Thyroid gland (tissue), 4 donors: ENCODE results near the gene BAHD1. TPM values are rescaled to one million over a fixed set of nuclear protein-coding genes. Genes with fewer than 3 reads are reported as not detected.

ENCODE experiments used
- DNase-seq, 2 donors: peaks; one replicate each; pipeline ENCODE4 v3.0.0-alpha.2; 2019
- H3K27ac ChIP-seq, 3 donors: fragments of 200-600 bp; sonication (generic); 1 replicate in 2 of 3; 2 replicates in 1 of 3; pipeline ENCODE4 v1.5.1; 2016 to 2019; ENCODE audit warnings: mild to moderate bottlenecking in 1 of 3, moderate library complexity in 1 of 3
- H3K27me3 ChIP-seq: fragments of 200-600 bp; sonication (generic); one replicate; pipeline ENCODE4 v1.5.1; 2019
- H3K36me3 ChIP-seq, 2 donors: fragments of 200-600 bp; sonication (generic); one replicate each; pipeline ENCODE4 v1.5.1; 2016 to 2019
- H3K4me1 ChIP-seq, 2 donors: fragments of 200-600 bp; sonication (generic); one replicate each; pipeline ENCODE4 v1.5.1; 2017 to 2019
- H3K4me3 ChIP-seq, 3 donors: fragments of 200-600 bp; sonication (generic); replicated peaks in 1 of 3; 1 replicate in 2 of 3; 2 replicates in 1 of 3; pipeline ENCODE4 v1.5.1; 2016; ENCODE audit warnings: mild to moderate bottlenecking in 1 of 3
- H3K9me3 ChIP-seq: fragments of 200-600 bp; sonication (generic); one replicate; pipeline ENCODE4 v1.5.1; 2017
- POLR2A ChIP-seq, 2 donors: fragments of 450-650 bp; IDR thresholded peaks; one replicate each; pipeline ENCODE4 v1.6.1; 2017; ENCODE audit warnings: antibody characterized with exemption in 2 of 2, mild to moderate bottlenecking in 2 of 2, moderate library complexity in 1 of 2
- WGBS, 2 donors: methylation state at CpG; one replicate each; pipeline ENCODE4 v1.1.5; 2017; 5-methylcytosine and 5-hydroxymethylcytosine counted together
- intact Hi-C: fragments of 100-400 bp; cut with DNase I; formaldehyde crosslinking; loops from one replicate; pipeline ENCODE4 v1.15.1; 2023
- total RNA-seq, 4 donors: library from RNA; depleted of rRNA; stranded (reverse); fragments of >200 nt; gene quantifications; one replicate each; pipeline ENCODE4 v1.2.3, GENCODE V29; 2016
- TF ChIP-seq, protein P1 (sequence below), 6 experiments: fragments of 200-600 bp in 3 of 6; fragments of 450-650 bp in 3 of 6; sonication (generic) in 3 of 6; IDR thresholded peaks; one replicate each; pipeline ENCODE4 v1.5.1; 2016 to 2019; ENCODE audit warnings: antibody characterized with exemption in 6 of 6, mild to moderate bottlenecking in 2 of 6, inconsistent platforms in 1 of 6, moderate library complexity in 1 of 6

BAHD1 gene
- total RNA-seq, 4 donors from 2014 or later: 20.0 to 50.4 (median 35.1) TPM

GRCh38 chr15:40428185-40428584 is 12.6 kb upstream of the BAHD1 start:
- Histone ChIP-seq H3K4me3 (no peak overlapping the region), H3K27ac (no peak overlapping the region), H3K9me3 (no peaks in the 10 kb centered on the region), H3K36me3 (no peaks in the 10 kb centered on the region), H3K4me1 (no peaks in the 10 kb centered on the region), H3K27me3 (no peaks in the 10 kb centered on the region)
- TF ChIP-seq POLR2A (IDR thresholded peaks at IDR 0.05): no peak
- TF ChIP-seq, protein P1, sequence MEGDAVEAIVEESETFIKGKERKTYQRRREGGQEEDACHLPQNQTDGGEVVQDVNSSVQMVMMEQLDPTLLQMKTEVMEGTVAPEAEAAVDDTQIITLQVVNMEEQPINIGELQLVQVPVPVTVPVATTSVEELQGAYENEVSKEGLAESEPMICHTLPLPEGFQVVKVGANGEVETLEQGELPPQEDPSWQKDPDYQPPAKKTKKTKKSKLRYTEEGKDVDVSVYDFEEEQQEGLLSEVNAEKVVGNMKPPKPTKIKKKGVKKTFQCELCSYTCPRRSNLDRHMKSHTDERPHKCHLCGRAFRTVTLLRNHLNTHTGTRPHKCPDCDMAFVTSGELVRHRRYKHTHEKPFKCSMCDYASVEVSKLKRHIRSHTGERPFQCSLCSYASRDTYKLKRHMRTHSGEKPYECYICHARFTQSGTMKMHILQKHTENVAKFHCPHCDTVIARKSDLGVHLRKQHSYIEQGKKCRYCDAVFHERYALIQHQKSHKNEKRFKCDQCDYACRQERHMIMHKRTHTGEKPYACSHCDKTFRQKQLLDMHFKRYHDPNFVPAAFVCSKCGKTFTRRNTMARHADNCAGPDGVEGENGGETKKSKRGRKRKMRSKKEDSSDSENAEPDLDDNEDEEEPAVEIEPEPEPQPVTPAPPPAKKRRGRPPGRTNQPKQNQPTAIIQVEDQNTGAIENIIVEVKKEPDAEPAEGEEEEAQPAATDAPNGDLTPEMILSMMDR (IDR thresholded peaks at IDR 0.05): no peak
- intact Hi-C loops: loop anchor here (10.0 kb wide), 1 partner anchor 63 kb away; no protein-coding TSS in a partner anchor
- 28 to 41% methylated on average over 3 to 4 of the region's 4 CpGs for WGBS, 2 donors
- DNase-seq: peak; percentile 80 to 85

DNA sequence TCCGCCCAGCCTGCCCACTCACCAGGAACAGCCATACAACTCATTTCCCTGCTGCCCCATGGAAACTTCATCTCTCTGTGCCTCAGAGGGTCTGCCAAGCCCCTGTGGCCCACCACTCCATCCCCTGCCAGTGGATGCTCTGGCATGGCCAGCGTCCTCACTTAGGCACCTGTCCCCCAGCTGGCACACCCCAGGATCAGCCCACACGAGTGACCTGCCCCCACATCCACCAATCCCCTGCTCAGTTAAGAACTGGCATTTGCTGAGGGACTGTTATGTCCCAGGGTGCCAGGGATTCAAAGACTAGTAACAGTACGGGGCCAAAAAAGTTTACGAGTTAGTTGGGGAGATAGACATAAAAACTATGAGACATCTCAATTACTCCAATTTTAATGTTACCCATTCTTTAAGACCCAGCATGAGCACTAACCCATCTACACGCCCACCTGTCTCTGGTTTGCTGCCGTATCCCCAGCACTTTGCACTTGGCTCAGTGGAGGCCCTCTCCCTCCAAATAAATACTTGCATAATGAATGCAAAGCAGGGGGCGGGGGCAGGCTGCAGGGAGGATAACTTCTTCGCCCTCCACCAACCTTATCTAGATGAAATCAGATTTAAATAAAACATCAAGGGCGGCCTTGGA is 11.6 kb upstream of the BAHD1 start:
- Histone ChIP-seq H3K9me3 (no peaks in the 10 kb centered on the region), H3K36me3 (no peaks in the 10 kb centered on the region), H3K27me3 (no peaks in the 10 kb centered on the region), H3K27ac (no peak overlapping the region), H3K4me3 (no peak overlapping the region), H3K4me1 (no peaks in the 10 kb centered on the region)
- intact Hi-C loops: loop anchor here (10.0 kb wide), 1 partner anchor 64 kb away; no protein-coding TSS in a partner anchor
- TF ChIP-seq POLR2A (IDR thresholded peaks at IDR 0.05): no peak
- TF ChIP-seq, protein P1 (IDR thresholded peaks at IDR 0.05): no peak
- DNase-seq: no peak
- WGBS, 2 donors: 89 to 92% methylated on average over 9 to 10 of the region's 10 CpGs

DNA sequence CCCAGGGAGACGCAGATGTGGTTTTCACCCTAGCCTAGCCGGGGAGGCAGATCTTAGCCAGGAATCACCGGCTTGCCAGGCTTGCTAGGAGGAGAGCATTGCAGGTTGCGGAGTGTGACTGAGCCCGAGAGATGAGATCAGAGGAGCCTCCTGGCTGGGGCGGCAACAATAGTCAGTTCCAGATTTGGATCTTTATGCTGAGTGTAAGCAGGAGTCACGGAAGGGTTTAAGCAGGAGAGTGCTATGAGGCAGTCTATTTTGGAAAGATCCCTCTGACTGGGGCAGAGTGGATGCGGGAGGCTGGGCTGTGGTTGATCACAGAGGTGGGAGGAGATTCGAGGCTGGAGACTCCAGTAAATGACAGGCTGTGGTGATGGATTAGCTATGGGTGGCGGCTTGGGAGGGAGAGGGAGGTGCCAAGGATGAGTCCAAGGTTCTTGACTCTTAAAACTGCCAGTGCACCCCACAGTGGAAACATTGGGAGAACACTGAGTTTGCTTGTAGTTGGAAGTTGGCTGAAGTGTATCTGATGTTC is 10.4 kb upstream of the BAHD1 start:
- Histone ChIP-seq H3K27ac (no peak overlapping the region), H3K4me1 (no peaks in the 10 kb centered on the region), H3K36me3 (no peaks in the 10 kb centered on the region), H3K9me3 (no peaks in the 10 kb centered on the region), H3K4me3 (no peak overlapping the region), H3K27me3 (no peaks in the 10 kb centered on the region)
- 78 to 81% methylated on average over 10 of the region's 10 CpGs for WGBS, 2 donors
- TF ChIP-seq, protein P1 (IDR thresholded peaks at IDR 0.05): no peak
- no peak for TF ChIP-seq POLR2A (IDR thresholded peaks at IDR 0.05)
- no peak for DNase-seq
- intact Hi-C loops: no loop called here

DNA sequence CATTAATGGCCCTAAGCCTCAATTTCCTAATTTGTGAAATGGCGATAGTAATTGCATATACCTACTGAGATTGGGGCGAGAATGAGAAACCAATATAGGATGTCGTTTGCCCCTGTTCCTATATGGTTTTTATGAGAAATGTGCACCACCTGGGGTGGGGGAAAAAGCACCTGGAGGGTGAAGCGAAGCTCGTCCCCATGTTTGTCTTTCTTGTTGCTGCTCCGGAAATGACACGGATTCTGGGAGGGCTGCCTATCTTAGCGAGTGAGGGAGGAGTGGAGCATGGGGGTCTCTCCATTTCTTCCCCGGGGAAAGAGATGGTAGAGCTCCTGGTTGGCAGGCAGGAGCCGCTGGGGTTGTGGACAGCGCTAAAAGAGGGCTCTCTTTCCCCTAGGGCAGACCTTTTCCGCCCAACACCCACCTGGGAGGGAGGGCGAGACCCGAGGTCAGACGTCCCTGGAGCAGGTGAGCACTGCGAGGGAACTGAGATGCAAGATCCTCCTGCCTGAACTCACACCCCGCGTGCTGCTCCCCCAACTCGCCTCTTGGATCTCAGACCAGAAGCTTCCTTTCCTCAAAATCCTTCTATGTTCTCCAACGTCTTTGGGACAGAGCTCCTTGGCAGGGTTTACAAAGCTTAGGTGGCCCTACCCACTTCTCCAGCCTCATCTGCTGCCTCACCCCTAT is 5.6 kb upstream of the BAHD1 start:
- H3K4me3 ChIP-seq: no peak overlapping the region
- TF ChIP-seq, protein P1 (IDR thresholded peaks at IDR 0.05): no peak
- no peak for TF ChIP-seq POLR2A (IDR thresholded peaks at IDR 0.05)
- no peaks in the 10 kb centered on the region for H3K9me3 ChIP-seq
- no peaks in the 10 kb centered on the region for H3K27me3 ChIP-seq
- H3K36me3 ChIP-seq: no peaks in the 10 kb centered on the region
- H3K4me1 ChIP-seq: peaks cover 11 to 31% of the 10 kb centered on the region in 2 donors
- no peak for DNase-seq
- 57 to 62% methylated on average over 19 to 20 of the region's 20 CpGs for WGBS, 2 donors
- intact Hi-C loops: no loop called here
- H3K27ac ChIP-seq: no peak overlapping the region

DNA sequence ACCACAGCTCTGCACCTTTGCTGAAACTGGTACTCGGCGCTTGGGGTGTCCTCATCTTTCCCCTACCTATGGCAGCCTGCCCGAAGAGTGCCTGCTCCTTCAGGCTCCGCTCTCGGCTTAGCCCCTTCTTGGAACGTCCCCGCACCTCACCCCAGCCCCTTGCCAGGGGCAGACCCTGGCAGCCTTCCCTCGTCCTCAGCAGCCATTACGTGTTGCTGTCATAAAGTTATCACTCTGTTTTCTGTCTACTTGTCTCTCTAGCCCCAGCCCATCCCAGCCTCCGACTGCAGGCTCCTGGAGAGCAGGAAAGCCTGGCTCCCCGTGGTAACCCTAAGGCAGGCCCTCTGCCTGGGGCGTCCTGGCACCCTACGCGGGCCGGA is 5.1 kb upstream of the BAHD1 start:
- peak overlapping the region in 1 of 3 donors; percentile 27 for H3K4me3 ChIP-seq
- DNase-seq: no peak
- no peak for TF ChIP-seq POLR2A (IDR thresholded peaks at IDR 0.05)
- TF ChIP-seq, protein P1 (IDR thresholded peaks at IDR 0.05): no peak
- intact Hi-C loops: no loop called here
- H3K4me1 ChIP-seq: peaks cover 11 to 31% of the 10 kb centered on the region in 2 donors
- H3K27me3 ChIP-seq: no peaks in the 10 kb centered on the region
- 18 to 21% methylated on average over 11 to 15 of the region's 15 CpGs for WGBS, 2 donors
- no peak overlapping the region for H3K27ac ChIP-seq
- H3K9me3 ChIP-seq: no peaks in the 10 kb centered on the region
- H3K36me3 ChIP-seq: no peaks in the 10 kb centered on the region
